HG03135 (cell line): ENCODE data around the gene FEV.

Source experiments
- ATAC-seq: cut with Tn5 transposase; IDR thresholded peaks from one replicate; pipeline ENCODE4 v1.9.1; 2021; ENCODE audit warnings: mild to moderate bottlenecking, moderate library complexity; ENCODE audit not compliant: unreplicated experiment

FEV gene

GRCh38 chr2:219017201-219017931 lies 32.4 kb upstream of the FEV start:
- ATAC-seq: no peak

- no peak for ATAC-seq
These were observed 31.7 kb upstream of the FEV start for GRCh38 chr2:219016721-219017120.

DNA sequence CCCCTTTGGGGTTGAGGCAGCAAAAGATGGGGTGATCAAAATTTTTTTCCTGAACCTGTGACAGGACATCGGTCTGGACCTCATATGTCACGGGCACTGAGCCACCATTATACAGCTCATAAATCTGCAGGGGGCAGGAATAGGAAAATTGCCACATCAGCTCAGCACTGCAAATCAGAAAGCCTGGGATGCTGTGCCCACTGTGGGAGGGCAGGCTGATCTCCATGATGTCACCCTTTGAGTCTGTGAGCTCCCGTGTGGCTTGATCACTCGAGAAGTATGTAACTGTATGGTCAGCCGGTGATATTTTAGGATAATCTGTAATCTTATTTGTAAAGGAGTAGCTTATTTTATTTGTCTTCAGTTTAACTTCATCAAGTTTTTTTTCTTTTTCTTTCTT lies 25.9 kb upstream of the FEV start:
- ATAC-seq: no peak

DNA sequence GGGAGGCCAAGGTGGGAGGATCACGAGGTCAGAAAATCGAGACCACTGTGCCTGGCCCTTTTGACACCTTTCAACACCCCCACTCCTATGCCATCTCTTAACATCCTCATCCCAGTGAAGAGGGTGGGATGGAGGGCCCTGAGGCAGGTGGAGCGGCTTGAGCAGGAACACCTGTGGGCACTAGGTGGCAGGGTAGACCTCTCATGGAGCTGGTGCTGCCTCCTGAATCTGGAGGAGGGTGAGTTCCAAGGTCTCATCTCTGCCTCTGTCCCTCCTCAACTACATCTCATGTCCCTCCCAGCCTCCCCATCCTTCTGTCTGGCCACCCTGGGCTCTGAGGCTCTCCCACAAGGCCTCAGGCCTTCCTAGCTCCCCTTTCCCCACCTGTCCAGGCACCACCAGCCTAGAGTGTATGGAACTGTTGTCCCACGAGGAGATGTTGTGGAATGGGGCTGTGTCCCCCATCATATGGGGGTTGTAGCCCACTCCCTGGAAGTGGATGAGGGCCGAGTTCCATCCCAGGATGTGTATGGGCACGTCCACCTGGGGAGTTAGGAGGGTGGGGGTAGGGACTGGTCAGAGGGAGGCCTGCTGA lies 25.3 kb upstream of the FEV start:
- ATAC-seq: no peak

GRCh38 chr2:219009294-219009693 lies 24.3 kb upstream of the FEV start:
- ATAC-seq: no peak

DNA sequence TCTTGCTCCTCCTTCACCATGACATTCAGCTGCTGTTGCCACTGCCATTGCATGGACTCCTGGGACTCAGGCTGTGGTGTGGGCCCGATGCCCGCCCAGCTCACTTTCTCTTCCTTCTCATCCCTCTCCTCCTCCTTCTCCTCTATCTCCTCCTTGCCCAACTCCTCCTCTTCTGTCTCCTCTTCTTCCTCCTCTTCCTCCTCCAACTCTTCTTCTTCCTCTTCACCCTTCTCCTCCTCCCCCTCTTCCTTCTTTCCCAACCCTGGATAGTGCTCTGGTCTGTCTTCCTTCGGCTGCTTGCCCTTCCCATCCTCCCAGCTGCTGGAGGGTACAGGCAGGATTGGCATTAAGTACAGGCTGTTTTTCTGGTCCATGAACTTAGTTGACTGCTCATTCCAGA lies 19.0 kb upstream of the FEV start:
- no peak for ATAC-seq

DNA sequence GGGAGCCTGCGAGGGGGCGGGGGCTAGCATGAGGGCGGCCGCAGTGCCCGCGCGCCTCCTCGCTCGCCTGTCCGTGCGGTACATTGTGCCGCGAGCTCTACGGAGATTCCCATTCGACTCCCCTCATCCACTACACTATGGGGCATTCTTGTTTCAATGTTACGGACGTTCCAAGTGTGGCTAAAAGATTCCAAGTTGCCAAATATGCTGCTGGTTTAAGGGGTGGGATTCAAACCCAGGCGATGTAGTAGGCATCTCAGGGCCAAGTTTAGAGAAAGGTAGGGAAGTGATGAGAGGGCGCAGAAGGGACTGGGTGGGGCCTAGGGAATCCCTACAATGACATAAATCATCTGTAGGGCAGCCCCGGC lies 18.3 kb upstream of the FEV start:
- ATAC-seq: no peak

GRCh38 chr2:219002395-219003266 lies 17.6 kb upstream of the FEV start:
- no peak for ATAC-seq

GRCh38 chr2:219001577-219002394 lies 16.8 kb upstream of the FEV start:
- no peak for ATAC-seq

GRCh38 chr2:219001100-219001576 lies 16.2 kb upstream of the FEV start:
- no peak for ATAC-seq

GRCh38 chr2:219000569-219000960 lies 15.6 kb upstream of the FEV start:
- no peak for ATAC-seq

DNA sequence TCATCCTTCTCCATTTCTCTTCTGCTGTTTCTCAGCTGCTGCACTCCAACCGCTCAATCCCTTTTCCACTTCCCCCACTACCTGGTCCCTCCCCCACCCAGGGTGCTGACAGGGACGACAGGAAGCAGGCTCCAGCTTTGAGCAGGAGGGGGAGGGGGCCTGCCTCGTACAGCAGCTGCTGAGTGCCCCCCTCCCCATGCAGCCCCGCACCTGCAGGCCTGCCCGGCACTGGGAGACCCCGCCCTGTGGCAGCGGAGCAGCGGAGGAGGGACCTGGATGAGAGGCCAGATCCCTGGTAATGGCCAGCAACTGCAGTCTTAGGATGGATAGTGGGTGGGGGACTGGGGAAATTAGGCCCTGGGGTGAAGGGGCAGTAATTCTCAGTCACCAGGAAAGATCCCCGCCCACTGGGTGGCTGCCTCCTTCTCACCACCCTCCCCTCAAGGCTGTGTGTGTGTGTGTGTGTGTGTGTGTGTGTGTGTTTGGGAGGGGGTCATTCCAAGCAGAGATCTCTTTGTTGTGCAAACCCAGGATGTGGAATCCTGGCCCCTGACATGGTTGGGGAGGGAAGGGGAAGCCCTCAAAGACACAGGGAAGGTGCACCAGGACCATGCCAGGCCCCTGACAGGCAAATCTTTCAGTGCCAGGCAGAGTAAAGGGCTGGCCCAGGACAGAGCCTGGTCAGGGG lies 15.0 kb upstream of the FEV start:
- ATAC-seq: no peak

GRCh38 chr2:218999021-218999880 lies 14.3 kb upstream of the FEV start:
- no peak for ATAC-seq

DNA sequence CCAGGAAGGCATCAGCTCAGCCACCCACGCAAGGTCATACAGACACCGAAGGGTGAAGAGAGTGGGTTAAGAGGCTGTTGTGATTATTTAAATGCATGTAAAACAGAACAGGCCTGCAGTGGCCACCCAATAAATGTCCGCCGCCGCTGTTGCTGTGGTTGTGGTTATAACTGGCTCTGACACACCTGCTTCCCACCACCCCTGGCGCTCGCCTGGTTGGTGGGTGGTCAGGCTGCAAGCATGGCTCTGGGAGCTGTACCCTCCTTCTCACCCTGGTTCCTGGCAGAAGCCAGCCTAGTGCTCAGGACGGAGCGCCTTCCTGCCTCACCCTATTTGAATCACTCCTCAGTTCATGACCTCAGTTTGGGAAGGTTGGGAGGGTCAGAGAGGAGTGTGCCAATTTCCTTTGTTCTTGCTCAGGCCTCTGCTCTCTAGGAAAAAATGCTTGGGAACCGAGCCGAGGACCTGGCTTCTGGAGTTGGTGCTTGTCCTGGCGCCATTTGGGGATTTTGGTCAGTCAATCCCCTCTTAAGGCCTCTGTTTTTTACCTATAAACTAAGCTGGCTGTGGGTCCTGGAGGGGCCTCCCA lies 13.5 kb upstream of the FEV start:
- ATAC-seq: no peak

DNA sequence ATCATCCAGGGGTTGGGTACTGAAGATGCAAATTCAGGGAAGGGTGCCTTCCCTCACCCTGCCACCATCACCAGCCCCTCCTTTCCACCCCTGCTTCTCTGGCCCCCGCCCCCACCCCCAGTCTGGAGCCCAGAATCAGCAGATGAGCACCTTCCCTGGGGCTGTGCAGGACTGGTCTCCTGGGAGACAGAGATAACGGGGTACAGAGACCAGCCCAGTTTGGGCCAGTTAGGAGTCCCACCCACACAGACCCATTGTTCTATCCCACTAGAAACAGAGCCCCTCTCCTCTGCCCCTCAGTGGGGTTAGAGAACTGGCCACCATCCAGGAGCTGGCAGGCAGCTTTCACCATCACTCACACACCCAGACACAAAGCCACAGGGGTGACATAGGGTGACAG lies 12.7 kb upstream of the FEV start:
- ATAC-seq: no peak

GRCh38 chr2:218996937-218997336 lies 12.0 kb upstream of the FEV start:
- no peak for ATAC-seq

GRCh38 chr2:218995972-218996711 lies 11.2 kb upstream of the FEV start:
- ATAC-seq: peak; percentile 57

DNA sequence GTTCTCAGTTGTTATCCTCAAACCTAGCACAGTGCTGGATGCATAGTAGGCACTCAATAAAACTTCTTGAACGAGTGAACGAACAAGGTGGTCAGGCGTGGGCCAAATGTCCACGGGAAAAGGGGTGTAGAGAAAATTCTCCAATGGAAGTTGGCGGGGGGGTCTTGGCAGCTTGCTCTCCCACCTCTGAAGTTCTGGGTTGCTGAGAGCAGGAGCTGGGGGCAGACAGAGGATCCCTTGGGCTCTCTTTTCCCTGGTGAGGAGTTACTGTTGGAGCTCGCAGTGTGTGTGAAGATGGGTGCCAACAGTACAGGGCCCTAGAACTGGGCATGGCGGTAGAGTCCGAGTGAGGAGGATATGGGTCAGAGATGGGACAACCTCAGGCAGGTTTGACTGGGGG lies 10.6 kb upstream of the FEV start:
- ATAC-seq: no peak
